RWPE2 (cell line): Measurements from ENCODE around the gene SLC7A4.
"Not testable (repeated sequence)": the region's sequence is repeated elsewhere in the genome, so short reads cannot be mapped to it uniquely, and the experiment has no call there.

Source experiments
- ATAC-seq: fragments of 200-7000 bp; cut with Tn5 transposase; 3 replicates; pipeline ENCODE4 v1.9.1; 2021; ENCODE audit warnings: low read depth
- DNase-seq: peaks from one replicate; pipeline ENCODE4 v3.0.0-alpha.2; 2020; ENCODE audit warnings: low spot score
- H3K27ac ChIP-seq: fragments of 450-650 bp; 2 replicates; pipeline ENCODE4 v1.5.1; 2017; ENCODE audit warnings: mild to moderate bottlenecking; ENCODE audit not compliant: poor library complexity, severe bottlenecking
- H3K27me3 ChIP-seq: fragments of 250-450 bp; sonication (Bioruptor Pico); 2 replicates; pipeline ENCODE4 v1.5.1; 2021; ENCODE audit warnings: mild to moderate bottlenecking, moderate library complexity; ENCODE audit not compliant: insufficient read depth, poor library complexity, severe bottlenecking
- H3K36me3 ChIP-seq: fragments of 250-450 bp; sonication (Bioruptor Pico); 2 replicates; pipeline ENCODE4 v1.5.1; 2020; ENCODE audit warnings: low read depth, mild to moderate bottlenecking, moderate library complexity
- H3K4me1 ChIP-seq: fragments of 250-450 bp; sonication (Bioruptor Pico); 2 replicates; pipeline ENCODE4 v1.5.1; 2021; ENCODE audit warnings: mild to moderate bottlenecking, moderate library complexity; ENCODE audit not compliant: insufficient read depth, poor library complexity, severe bottlenecking
- H3K4me3 ChIP-seq: fragments of 250-450 bp; sonication (Bioruptor Pico); 2 replicates; pipeline ENCODE4 v1.5.1; 2021; ENCODE audit warnings: mild to moderate bottlenecking, moderate library complexity; ENCODE audit not compliant: severe bottlenecking
- H3K9me3 ChIP-seq: fragments of 250-450 bp; sonication (Bioruptor Pico); 2 replicates; pipeline ENCODE4 v1.5.1; 2021; ENCODE audit warnings: mild to moderate bottlenecking, moderate library complexity; ENCODE audit not compliant: severe bottlenecking
- TF ChIP-seq, protein P1 (sequence below): fragments of 450-650 bp; IDR thresholded peaks from one replicate; pipeline ENCODE4 v1.5.1; 2017; ENCODE audit warnings: mild to moderate bottlenecking, moderate library complexity; ENCODE audit not compliant: poor library complexity, severe bottlenecking

The SLC7A4 gene

DNA sequence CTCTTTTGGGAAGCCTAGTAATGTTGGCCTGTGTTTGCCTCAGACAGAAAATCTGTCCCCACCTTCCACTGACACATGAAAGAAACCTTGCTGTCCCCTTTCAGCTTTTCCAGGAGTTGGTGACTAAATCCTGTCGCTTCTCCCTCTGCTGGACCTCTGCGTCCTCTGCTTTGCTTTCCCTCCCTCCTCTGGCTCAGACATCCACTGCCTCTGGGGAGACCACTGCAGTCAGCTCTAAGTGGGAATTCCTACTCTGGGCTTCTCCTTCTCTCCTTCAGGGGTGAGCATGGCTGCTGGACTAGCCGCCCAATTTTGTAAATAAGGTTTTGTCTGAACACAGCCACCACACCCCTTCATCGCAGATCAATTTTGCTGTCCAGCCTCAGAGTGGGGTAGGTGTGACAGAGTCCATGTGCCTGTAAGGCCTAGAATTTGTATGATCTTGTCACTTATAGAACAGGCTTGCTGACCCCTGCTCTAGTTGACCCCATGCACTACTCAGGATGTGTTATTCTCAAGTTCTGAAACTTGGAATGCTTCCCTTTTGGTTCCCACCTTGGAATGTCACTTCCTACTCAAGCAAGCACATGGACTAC lies 36.4 kb upstream of the SLC7A4 start:
- Histone ChIP-seq H3K4me3 (no peak overlapping the region), H3K4me1 (no peaks in the 10 kb centered on the region), H3K27me3 (no peaks in the 10 kb centered on the region), H3K36me3 (no peaks in the 10 kb centered on the region), H3K27ac (no peak overlapping the region), H3K9me3 (no peaks in the 10 kb centered on the region)
- ATAC-seq (no peak), DNase-seq (no peak)
- TF ChIP-seq, protein P1, sequence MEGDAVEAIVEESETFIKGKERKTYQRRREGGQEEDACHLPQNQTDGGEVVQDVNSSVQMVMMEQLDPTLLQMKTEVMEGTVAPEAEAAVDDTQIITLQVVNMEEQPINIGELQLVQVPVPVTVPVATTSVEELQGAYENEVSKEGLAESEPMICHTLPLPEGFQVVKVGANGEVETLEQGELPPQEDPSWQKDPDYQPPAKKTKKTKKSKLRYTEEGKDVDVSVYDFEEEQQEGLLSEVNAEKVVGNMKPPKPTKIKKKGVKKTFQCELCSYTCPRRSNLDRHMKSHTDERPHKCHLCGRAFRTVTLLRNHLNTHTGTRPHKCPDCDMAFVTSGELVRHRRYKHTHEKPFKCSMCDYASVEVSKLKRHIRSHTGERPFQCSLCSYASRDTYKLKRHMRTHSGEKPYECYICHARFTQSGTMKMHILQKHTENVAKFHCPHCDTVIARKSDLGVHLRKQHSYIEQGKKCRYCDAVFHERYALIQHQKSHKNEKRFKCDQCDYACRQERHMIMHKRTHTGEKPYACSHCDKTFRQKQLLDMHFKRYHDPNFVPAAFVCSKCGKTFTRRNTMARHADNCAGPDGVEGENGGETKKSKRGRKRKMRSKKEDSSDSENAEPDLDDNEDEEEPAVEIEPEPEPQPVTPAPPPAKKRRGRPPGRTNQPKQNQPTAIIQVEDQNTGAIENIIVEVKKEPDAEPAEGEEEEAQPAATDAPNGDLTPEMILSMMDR: no peak

DNA sequence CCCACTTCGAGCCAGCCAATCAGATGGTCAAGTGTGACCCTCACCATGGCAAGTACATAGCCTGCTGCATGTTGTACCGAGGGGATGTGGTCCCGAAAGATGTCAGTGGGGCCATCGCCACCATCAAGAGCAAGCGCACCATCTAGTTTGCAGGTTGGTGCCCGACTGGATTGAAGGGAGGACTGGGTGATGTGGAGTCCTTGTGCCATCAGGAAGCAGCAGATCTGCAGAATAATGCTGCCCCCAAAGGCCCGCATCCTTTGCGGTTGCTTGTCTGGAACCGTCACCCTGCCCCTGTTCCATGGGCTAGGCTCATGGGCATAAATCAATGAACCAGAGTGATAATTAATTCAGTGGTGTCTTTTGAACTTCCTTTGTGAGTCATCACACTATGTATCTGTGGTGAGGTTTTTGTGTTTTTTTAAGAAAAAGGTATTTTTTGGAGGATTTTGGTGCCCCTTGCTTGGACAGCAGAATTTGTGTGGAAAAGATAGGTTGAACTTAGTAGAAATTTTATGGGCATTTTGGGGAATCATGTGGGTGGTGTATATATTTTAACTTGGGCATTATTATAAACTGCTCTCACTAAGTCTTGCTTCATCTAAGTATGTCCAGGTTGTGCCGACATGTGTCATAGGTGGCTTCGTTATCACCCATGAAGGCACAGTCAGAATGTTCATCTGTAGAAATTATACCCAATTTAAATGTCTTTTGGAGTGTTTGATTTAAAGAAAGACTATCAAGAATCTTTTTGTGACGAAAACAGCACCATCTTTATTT lies 35.7 kb upstream of the SLC7A4 start:
- no peaks in the 10 kb centered on the region for H3K27me3 ChIP-seq
- TF ChIP-seq, protein P1: no peak
- no peak for DNase-seq
- H3K4me3 ChIP-seq: no peak overlapping the region
- no peak overlapping the region for H3K27ac ChIP-seq
- H3K4me1 ChIP-seq: no peaks in the 10 kb centered on the region
- no peaks in the 10 kb centered on the region for H3K9me3 ChIP-seq
- ATAC-seq: no peak
- no peaks in the 10 kb centered on the region for H3K36me3 ChIP-seq

DNA sequence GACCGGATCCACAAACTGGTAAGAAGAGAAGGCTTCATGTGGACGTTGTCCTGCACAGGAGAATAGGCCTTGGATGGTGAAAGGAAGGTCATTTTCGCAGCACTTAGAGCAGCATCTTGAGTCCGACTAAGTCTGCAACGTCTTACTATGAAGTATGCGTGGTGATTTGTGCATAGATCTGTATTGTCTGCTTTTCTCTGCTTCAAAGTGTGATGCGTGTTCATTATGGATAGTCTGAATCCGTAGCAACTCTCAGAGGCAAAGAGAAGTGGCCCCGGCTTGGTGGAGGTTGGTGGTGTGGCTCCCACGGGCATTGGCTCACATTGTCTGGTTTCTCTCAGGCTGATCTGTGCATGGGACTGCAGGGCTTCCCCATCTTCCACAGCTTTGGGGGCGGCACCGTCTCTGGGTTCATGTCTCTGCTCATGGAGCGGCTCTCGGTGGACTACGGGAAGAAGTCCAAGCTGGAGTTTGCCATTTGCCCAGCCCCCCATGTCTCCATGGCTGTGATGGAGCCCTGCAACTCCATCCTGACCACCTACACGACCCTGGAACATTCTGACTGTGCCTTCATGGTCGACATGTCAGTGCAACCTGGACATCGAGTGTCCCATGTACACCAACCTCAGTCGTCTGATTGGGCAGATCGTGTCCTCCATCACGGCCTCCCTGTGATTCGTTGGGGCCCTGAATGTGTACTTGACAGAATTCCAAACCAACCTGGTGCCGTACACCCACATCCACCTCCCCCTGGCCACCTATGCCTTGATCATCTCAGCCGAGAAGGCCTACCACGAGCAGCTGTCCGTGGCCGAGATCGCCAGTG lies 34.9 kb upstream of the SLC7A4 start:
- TF ChIP-seq, protein P1: no peak
- Histone ChIP-seq H3K27ac (no peak overlapping the region), H3K4me3 (no peak overlapping the region), H3K9me3 (no peaks in the 10 kb centered on the region), H3K27me3 (no peaks in the 10 kb centered on the region), H3K4me1 (no peaks in the 10 kb centered on the region), H3K36me3 (no peaks in the 10 kb centered on the region)
- no peak for ATAC-seq
- no peak for DNase-seq

DNA sequence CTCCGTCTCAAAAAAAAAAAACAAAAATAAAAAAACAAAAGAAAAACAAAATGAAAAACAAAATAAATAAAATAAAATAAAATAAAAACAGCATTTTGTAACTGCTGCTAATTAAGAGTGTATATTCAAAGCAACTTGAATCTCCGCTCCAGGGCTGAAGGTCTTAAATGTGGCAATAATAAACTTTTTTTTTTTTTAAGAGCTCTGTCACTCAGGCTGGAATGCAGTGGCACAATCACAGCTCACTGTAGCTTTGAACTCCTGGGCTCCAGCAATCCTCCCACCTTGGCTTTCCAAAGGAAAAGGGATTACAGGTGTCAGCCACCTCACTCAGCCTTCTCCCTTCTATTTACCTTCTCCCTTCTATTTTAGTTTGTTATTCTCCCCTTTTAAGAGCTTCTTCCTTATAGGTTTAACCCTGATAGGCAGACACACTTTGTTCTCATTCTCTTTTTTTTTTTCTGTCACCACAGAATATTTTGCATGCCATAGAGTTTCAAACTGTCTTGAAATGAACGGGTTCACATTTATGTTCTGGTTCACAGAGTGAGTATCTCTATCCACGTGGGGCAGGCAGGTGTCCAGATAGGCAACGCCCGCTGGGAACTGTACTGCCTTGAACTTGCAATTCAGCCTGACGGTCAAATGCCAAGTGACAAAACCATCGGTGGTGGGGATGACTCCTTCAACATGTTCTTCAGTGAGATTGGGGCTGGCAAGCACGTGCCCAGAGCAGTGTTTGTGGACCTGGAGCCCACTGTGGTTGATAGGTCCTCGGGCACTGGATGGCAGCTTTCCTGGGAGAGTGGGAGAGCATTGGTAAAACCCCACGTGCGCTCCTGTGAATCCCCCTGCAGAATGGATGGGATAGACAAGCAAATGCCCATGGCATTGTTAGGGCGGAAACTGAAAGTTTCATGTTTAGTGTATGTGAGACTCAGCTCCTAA lies 32.8 kb upstream of the SLC7A4 start:
- ATAC-seq (no peak), DNase-seq (no peak)
- TF ChIP-seq, protein P1: no peak
- H3K4me3 ChIP-seq: no peak overlapping the region
- no peaks in the 10 kb centered on the region for H3K4me1 ChIP-seq
- no peaks in the 10 kb centered on the region for H3K27me3 ChIP-seq
- H3K9me3 ChIP-seq: no peaks in the 10 kb centered on the region
- H3K27ac ChIP-seq: no peak overlapping the region
- H3K36me3 ChIP-seq: no peaks in the 10 kb centered on the region

DNA sequence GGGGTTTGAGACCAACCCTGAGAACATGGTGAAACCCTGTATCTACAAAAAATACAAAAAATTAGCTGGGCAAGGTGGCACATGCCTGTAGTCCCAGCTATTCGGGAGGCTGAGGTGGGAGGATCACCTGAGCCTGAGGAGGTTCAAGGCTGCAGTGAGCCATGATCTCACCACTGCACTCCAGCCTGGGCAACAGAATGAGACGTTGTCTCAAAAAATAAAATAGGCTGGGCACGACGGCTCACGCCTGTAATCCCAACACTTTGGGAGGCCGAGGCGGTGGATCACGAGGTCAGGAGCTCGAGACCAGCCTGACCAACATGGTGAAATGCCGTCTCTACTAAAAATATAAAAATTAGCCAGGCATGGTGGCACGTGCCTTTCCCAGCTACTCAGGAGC lies 32.1 kb upstream of the SLC7A4 start:
- DNase-seq, H3K27ac ChIP-seq, H3K27me3 ChIP-seq, H3K4me1 ChIP-seq, H3K4me3 ChIP-seq, H3K9me3 ChIP-seq, ATAC-seq, H3K36me3 ChIP-seq: not testable (repeated sequence)

DNA sequence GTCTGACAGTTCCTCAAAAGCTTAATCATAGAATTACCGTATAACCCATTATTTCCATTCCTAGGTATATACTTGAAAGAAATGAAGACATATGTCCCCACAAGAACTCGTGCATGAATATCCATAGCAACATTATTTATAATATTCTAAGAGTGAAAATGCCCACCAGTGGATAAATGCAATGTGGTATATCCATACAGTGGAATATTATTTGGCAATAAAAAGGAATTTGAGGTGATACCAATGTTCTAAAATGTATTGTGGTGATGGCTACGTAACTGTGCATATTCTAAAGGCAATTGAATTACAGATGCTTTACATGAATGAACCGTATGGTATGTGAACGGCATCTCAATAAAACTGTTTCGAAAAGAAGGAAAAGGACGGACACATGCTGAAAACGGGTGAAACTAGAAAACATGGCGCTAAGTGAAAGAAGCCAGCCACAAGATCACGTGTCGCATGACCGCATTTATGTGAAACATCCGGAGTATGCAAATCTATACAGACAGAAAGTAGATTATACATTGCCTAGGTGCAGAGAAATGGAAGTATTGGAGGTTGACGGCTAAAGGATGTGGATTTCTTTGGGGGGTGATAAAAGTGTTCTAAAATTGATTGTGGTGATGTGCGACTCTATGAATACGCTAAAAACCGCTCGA lies 29.4 kb upstream of the SLC7A4 start:
- not testable (repeated sequence) for DNase-seq, ATAC-seq

More for the DNA sequence above, 29.4 kb upstream of the SLC7A4 start:
- H3K27me3 ChIP-seq, H3K27ac ChIP-seq, H3K4me3 ChIP-seq, H3K9me3 ChIP-seq, H3K36me3 ChIP-seq, H3K4me1 ChIP-seq: not testable (repeated sequence)
